Measurements from ENCODE around the gene SURF2.

DNA sequence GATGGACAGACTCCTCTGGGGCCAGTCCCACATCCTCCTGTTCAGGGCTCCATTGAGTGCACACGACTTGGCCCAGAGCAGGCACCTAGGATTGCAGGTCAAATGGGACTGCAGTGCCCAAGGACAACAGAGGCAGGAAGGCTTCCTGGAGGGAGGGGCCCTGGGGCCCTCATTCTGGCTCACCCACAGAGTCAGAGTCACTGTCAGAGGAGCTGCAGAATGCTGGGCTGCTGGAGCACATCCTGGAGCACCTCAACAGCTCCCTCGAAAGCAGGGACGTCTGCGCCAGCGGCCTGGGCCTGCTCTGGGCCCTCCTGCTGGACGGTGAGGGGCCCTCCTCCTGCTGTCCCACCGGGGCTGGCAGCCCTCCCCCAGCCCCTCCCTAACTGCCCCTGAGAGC lies 46.3 kb downstream of the SURF2 start:
- TF ChIP-seq, protein P1, sequence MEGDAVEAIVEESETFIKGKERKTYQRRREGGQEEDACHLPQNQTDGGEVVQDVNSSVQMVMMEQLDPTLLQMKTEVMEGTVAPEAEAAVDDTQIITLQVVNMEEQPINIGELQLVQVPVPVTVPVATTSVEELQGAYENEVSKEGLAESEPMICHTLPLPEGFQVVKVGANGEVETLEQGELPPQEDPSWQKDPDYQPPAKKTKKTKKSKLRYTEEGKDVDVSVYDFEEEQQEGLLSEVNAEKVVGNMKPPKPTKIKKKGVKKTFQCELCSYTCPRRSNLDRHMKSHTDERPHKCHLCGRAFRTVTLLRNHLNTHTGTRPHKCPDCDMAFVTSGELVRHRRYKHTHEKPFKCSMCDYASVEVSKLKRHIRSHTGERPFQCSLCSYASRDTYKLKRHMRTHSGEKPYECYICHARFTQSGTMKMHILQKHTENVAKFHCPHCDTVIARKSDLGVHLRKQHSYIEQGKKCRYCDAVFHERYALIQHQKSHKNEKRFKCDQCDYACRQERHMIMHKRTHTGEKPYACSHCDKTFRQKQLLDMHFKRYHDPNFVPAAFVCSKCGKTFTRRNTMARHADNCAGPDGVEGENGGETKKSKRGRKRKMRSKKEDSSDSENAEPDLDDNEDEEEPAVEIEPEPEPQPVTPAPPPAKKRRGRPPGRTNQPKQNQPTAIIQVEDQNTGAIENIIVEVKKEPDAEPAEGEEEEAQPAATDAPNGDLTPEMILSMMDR (IDR thresholded peaks at IDR 0.05 in 2 of 3, conservative IDR thresholded peaks at IDR 0.05 in 1 of 3; ENCODE audit: borderline replicate concordance in 1 of 3, insufficient read depth in 1 of 3, low read depth in 2 of 3, low read length in 2 of 3) = no peak
- TF ChIP-seq, protein P2, sequence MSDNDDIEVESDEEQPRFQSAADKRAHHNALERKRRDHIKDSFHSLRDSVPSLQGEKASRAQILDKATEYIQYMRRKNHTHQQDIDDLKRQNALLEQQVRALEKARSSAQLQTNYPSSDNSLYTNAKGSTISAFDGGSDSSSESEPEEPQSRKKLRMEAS (IDR thresholded peaks at IDR 0.05) = no peak
- TF ChIP-seq EGR1 (IDR thresholded peaks at IDR 0.05; ENCODE audit: low read depth) = no peak
- TF ChIP-seq CEBPB (IDR thresholded peaks at IDR 0.05; ENCODE audit: low read depth) = no peak
- TF ChIP-seq ELF1 (IDR thresholded peaks at IDR 0.05; ENCODE audit: borderline replicate concordance, low read depth) = no peak
- no peak for TF ChIP-seq POLR2AphosphoS5 (IDR thresholded peaks at IDR 0.05; ENCODE audit: low read depth, low read length)
- no peak for TF ChIP-seq CBX3 (IDR thresholded peaks at IDR 0.05; ENCODE audit: low read depth)
- TF ChIP-seq SP1 (IDR thresholded peaks at IDR 0.05; ENCODE audit: low read depth) = no peak
- TF ChIP-seq ZFX (IDR thresholded peaks at IDR 0.05) = no peak
- no peak for TF ChIP-seq RAD21 (IDR thresholded peaks at IDR 0.05; ENCODE audit: low read depth)
- TF ChIP-seq, protein P3, sequence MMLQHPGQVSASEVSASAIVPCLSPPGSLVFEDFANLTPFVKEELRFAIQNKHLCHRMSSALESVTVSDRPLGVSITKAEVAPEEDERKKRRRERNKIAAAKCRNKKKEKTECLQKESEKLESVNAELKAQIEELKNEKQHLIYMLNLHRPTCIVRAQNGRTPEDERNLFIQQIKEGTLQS (IDR thresholded peaks at IDR 0.05) = no peak
- TF ChIP-seq POLR2A (IDR thresholded peaks at IDR 0.05; ENCODE audit: borderline replicate concordance, extremely low read depth, insufficient read depth, insufficient read length) = no peak
- TF ChIP-seq SIN3A (IDR thresholded peaks at IDR 0.05; ENCODE audit: low read depth) = no peak
